ENCODE data around the gene TAB2. TPM values are rescaled to one million over a fixed set of nuclear protein-coding genes. Genes with fewer than 3 reads are reported as not detected.

The TAB2 gene
- total RNA-seq, 1 experiment from 2014 or later = 56.7 TPM

- RAD21 ChIA-PET (ENCODE audit: low non-redundant PET in 1 of 2, low total read pairs in 2 of 2, uncharacterized antibody in 2 of 2, unreplicated experiment in 2 of 2) = no interaction called here
- no peak for DNase-seq (ENCODE audit: low read depth, low spot score)
- Histone ChIP-seq H3K9me3 (ENCODE audit: control insufficient read depth in 1 of 2, insufficient read depth in 1 of 2, low read depth in 1 of 2, low read length in 2 of 2) (no peaks in the 10 kb centered on the region), H3K4me1 (ENCODE audit: control insufficient read depth in 1 of 2, insufficient read depth in 2 of 2, low read length in 2 of 2) (peaks cover 42 to 58% of the 10 kb centered on the region in 2 experiments), H3K27me3 (ENCODE audit: insufficient read depth, low read length) (no peaks in the 10 kb centered on the region), H3K79me2 (ENCODE audit: insufficient read depth, low read length) (peaks cover 100% of the 10 kb centered on the region), H3K27ac (ENCODE audit: low read depth, low read length) (no peak overlapping the region), H4K20me1 (ENCODE audit: insufficient read depth) (peaks cover 7% of the 10 kb centered on the region; the same call in 1 of the 2 replicates), H3K9ac (ENCODE audit: low read length) (no peak overlapping the region), H3K9me2 (ENCODE audit: insufficient read depth) (no peaks in the 10 kb centered on the region), H2AFZ (ENCODE audit: low read depth, low read length, poor library complexity, severe bottlenecking) (no peak overlapping the region), H3K36me3 (ENCODE audit: control insufficient read depth in 1 of 2, insufficient read depth in 2 of 2, low read length in 2 of 2) (no peaks in the 10 kb centered on the region), H3K4me2 (ENCODE audit: low read length) (peak overlapping the region; percentile 22; the same call in 1 of the 2 replicates), H3K4me3 (replicated peaks in 1 of 2; ENCODE audit: low read depth in 1 of 2, low read length in 2 of 2) (no peak overlapping the region)
- BruUV-seq (replicated peaks) = no TSS peak
- POLR2A ChIA-PET = interaction anchor here (1.2 kb wide), 1 partner anchor 14 kb away, joined by 3 read pairs; the partner anchor contains the start of gene TAB2
- TF ChIP-seq ELF1 (IDR thresholded peaks at IDR 0.05; ENCODE audit: borderline replicate concordance, low read depth) = no peak
- TF ChIP-seq, protein P1, sequence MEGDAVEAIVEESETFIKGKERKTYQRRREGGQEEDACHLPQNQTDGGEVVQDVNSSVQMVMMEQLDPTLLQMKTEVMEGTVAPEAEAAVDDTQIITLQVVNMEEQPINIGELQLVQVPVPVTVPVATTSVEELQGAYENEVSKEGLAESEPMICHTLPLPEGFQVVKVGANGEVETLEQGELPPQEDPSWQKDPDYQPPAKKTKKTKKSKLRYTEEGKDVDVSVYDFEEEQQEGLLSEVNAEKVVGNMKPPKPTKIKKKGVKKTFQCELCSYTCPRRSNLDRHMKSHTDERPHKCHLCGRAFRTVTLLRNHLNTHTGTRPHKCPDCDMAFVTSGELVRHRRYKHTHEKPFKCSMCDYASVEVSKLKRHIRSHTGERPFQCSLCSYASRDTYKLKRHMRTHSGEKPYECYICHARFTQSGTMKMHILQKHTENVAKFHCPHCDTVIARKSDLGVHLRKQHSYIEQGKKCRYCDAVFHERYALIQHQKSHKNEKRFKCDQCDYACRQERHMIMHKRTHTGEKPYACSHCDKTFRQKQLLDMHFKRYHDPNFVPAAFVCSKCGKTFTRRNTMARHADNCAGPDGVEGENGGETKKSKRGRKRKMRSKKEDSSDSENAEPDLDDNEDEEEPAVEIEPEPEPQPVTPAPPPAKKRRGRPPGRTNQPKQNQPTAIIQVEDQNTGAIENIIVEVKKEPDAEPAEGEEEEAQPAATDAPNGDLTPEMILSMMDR (IDR thresholded peaks at IDR 0.05 in 2 of 3, conservative IDR thresholded peaks at IDR 0.05 in 1 of 3; ENCODE audit: borderline replicate concordance in 1 of 3, insufficient read depth in 1 of 3, low read depth in 2 of 3, low read length in 2 of 3) = no peak
- no peak for TF ChIP-seq CEBPB (IDR thresholded peaks at IDR 0.05; ENCODE audit: low read depth)
- no peak for TF ChIP-seq ZFX (IDR thresholded peaks at IDR 0.05)
- no peak for TF ChIP-seq SP1 (IDR thresholded peaks at IDR 0.05; ENCODE audit: low read depth)
- TF ChIP-seq, protein P2, sequence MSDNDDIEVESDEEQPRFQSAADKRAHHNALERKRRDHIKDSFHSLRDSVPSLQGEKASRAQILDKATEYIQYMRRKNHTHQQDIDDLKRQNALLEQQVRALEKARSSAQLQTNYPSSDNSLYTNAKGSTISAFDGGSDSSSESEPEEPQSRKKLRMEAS (IDR thresholded peaks at IDR 0.05) = no peak
- TF ChIP-seq YY1 (IDR thresholded peaks at IDR 0.05; ENCODE audit: extremely low read depth, insufficient replicate concordance, low read depth, low read length) = no peak
- TF ChIP-seq TCF7L2 (IDR thresholded peaks at IDR 0.05; ENCODE audit: borderline replicate concordance, extremely low read depth, insufficient read depth, insufficient read length) = no peak
- CTCF ChIA-PET = no interaction called here
- no peak for ATAC-seq
- intact Hi-C loops (cut with micrococcal nuclease) = loop anchor here (5.0 kb wide), 1 partner anchor 100 kb away; no protein-coding TSS in a partner anchor
Measured at GRCh38 chr6:149331871-149332270, 14.4 kb downstream of the TAB2 start.

Measured in HCT116 (cell line).